CD4-positive, alpha-beta T cell treated with Interleukin-10 for 1 hour (primary cell): Measurements from ENCODE around the gene MRNIP.

ENCODE experiments used
- DNase-seq: peaks from one replicate; pipeline ENCODE4 v3.0.0-alpha.2; 2020

The MRNIP gene

DNA sequence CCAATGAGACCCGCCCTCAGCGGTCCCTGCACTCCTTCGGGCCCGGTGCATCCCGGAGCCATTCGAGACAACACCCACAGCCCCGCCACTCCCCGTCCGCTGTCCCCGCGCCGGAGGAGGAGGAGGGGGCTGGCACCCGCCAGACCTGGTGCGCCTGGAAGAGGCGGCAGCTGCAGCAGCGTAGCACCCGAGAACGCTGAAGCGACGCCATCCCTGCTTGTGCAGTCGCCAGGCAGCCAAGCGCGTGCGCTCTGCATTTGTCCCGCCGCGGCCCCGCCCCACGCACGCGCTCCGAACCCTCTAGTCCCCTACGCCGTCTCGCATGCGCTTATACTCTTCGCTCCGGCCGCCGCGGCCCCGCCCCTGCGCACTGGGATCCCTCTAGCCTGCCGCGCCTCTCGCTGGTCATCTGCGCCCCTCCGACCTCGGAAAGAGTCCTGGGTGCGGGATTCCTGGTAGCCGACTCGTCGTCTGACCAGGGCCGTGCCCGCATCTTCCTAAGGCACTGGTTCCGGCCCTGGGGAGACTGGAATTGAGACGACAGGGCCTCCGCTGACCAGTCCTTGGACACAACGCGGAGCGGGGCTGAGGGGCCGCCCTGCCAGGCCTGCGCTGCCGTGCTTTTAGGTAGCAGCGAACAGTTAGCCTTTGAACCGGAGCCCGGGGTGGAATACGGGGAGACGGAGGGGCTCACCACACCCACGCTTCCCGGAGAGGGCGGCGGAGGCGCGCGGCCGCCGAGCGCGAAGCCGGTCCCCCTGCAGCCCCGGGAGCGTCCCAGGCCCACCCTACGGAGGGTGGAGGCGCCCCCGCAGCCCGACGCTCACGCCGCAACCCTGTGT is at the start of gene MRNIP:
TSS of gene MRNIP (minus strand) at position 232 of the 842 bp plus-strand sequence. CDS start at position 211, 21 bp downstream.
- DNase-seq = peak; percentile 88

DNA sequence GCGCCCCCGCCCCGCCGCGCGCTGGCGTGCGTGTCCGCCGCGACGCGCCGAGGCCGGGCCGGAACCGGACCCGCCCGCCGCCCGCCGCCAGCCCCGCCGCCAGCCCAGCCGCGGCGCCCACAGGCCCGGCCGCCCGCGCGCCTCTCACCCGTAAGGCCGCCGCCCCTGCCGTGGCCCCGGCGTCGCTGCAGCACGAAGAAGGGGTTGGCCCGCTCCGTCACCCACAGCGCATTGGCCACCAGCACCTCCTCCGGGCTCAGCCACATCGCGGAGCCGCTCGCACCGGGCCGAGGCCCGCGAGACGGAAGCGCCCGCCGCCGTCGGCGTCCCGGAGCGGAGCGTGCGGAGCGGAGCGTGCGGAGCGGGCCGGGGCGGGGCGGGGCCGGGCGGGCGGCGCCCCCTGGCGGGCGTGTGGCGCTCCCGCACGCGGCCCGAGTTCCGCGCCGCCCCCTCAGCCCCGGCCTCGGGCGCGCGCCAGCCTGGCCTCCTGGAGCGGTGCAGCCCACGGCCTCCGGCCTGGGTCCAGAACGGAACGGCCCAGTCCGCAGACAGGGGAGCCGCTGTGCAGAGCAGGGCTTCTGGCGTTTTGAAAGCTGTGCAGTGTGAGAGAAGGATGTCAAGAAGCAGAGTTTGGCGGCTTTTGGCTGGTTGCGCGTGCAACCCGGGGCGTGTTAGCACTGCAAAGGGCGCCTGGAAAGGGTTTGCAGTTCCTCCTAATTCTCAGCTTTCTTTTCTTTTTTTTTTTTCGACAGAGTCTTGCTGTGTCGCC is 49.1 kb upstream of the MRNIP start, which contains the start of gene TBC1D9B:
TSS of gene TBC1D9B (minus strand) at position 342 of the 769 bp plus-strand sequence. CDS start at position 266, 76 bp downstream.
- peak; percentile 84 for DNase-seq

- peak; percentile 10 for DNase-seq
Observed at GRCh38 chr5:179906795-179907555, 48.4 kb upstream of the MRNIP start.

DNA sequence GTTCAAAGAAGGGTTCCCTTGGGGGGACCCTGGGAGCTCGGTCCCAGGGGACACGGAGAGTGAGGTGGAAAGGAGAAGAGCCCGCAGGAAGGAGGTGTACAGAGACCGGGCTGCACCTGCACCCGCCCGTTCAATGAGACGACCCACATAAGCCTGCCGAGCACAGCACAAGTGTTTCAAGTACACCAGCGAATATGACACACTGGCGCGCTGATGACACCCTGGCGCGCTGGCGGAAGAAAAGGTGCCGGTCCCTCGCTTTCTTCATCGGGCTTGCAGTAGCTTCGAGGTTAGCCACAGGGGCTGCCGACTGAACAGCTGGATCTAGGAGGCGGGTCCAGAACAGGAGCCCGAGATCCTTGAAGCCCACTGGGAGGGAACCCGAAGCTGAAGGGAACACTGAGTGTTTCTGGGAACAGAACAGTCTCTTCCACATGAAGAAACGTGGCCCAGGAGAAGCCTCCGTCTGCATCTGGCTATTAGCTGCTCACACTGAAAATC is 47.7 kb upstream of the MRNIP start:
- no peak for DNase-seq

DNA sequence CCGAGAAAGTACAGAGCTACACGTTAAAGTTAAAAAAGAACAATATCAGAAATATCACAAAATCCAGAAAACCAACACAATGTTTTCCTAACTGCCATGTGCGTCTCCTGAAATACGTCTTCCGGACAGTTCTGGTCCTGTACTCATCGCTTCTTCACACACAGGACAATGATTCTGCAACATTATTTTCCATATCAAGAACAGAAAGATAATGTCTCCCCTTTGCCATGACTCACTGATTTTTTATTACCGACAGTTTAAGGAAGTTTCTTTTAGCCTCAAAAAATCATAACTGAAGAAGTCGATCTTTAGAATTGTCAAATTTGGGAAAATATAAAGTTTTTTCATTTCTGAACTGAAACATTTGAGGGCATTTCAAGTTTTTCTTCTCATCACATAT is 46.5 kb upstream of the MRNIP start:
- DNase-seq = no peak

GRCh38 chr5:179904463-179905160 is 46.0 kb upstream of the MRNIP start:
- DNase-seq = no peak

GRCh38 chr5:179902763-179903158 is 44.1 kb upstream of the MRNIP start:
- no peak for DNase-seq

GRCh38 chr5:179901915-179902762 is 43.5 kb upstream of the MRNIP start:
- DNase-seq = no peak

GRCh38 chr5:179901462-179901861 is 42.8 kb upstream of the MRNIP start:
- DNase-seq = no peak

DNA sequence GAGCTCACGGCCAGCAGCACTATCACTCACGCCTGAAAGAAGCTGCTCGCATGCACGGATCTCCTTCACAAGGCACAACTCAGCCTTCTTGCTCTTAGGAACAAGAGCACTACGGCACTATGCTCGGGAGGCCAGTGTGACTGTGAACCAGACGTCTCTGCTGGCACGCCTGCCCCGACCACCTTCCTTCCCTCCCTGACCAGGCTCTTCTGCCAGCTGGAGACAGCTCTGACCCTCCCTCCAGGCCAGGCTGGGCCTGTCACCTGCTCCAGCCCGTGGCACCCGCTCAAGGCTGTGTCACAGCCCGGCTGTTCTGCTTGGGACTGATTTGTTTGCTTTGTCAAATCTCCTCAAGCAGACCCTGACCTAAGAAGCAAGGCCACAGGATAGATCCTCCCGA is 42.1 kb upstream of the MRNIP start:
- no peak for DNase-seq

- DNase-seq = no peak
Observed at GRCh38 chr5:179900206-179900605, 41.6 kb upstream of the MRNIP start.

DNA sequence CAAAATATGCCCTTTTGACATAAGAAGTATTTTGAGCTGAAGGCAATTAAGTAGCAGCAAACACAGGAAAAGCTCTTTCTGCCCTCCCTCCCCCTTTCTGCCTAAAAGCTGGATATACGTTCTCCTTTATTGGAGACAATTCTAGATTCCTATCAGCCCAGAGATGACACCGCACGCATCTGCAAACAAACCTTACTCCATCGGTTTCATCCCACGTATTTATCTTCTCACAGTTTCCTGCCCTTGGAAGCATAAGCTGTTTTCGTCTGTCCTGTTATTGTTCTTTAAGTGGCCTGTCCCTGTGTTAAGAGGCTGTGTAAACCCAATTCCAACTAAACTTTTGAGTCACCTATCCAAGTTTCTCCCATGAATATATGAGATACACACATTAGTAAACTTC is 37.2 kb upstream of the MRNIP start:
- DNase-seq = no peak

- DNase-seq = no peak
Observed at GRCh38 chr5:179893958-179894895, 35.6 kb upstream of the MRNIP start.

- DNase-seq = no peak
Observed at GRCh38 chr5:179893076-179893957, 34.7 kb upstream of the MRNIP start.

DNA sequence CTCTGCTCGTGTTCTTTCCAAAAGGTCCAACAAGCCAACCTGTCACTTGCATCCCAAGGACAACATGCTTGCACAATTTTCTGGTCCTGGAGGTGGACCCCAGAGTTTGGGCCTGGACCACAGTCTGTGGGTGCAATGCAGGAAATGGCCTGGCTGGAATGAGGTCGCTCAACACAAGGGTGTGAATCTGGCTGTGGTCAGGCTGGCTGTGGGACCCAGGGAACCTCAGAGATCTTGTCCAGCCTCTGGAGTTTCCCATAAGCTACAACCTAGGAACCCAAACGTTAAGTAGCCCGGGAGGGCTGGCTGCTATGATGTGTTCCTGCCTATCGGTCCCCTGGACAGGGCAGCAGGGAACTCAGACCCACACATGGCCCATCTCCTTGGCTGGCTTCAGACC is 33.6 kb upstream of the MRNIP start:
- no peak for DNase-seq

DNA sequence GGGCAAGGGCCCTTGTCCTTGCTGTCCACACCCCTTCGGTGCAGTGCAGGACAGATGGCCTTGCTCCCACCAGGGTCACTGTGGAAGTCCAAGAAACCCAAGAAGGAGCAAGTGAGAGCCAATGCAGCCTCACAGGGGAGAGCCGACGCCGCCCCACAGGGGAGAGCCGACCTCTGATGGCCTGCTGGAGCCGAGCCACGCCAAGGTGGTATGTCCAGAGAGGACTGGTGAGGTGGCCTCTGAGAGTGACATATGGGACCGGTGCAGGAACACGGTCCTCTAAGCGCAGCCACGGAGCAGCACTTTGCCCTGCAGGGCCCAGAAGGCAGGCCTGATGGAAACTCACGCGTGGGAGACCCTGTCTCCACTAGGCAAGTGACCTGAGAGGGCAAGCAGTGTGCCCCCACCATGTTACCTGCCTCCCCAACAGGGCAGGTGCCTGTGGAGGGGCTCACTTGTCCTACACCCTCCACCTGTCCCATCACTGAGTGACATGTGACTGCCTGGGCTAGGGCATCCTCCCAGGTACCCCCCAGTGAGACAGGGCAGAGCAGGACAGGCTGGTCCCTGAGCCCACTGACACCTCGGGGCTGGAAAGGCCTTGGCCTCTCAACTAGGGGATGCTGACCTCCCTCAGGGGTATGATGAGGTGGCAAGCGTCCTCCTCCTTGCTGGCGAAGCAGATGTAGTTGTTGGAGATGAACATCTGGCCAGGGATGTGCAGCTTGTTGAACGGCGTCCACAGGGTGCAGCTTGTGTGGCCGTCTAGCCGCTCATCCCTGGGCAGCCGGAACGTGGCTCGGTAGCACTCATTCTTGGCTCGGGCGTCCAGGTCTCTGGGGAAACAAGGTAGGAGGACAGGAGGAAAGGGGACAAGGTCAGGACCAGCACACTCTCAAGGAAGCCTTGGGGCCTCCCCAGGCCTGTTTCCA is 32.4 kb upstream of the MRNIP start:
- no peak for DNase-seq

DNA sequence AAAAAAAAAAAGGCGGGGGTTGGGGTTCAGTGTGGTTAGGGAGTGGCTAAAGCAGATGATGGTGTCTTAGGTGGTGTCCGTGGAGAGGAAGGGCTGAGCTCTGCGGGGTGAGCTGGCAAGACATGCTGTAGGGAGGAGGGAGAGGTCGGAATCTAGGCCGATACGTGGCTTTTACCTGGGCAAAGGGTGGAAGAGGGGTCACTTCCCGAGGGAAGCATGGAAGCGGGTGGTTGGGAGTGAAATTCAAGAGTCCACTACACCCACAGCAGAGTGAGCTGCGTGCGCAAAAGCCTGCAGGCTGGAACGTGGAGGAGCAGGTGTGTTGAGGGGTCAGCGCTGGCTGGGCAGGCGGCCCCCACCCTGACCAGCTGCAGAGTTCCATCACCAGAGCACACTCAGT is 31.3 kb upstream of the MRNIP start:
- no peak for DNase-seq

DNA sequence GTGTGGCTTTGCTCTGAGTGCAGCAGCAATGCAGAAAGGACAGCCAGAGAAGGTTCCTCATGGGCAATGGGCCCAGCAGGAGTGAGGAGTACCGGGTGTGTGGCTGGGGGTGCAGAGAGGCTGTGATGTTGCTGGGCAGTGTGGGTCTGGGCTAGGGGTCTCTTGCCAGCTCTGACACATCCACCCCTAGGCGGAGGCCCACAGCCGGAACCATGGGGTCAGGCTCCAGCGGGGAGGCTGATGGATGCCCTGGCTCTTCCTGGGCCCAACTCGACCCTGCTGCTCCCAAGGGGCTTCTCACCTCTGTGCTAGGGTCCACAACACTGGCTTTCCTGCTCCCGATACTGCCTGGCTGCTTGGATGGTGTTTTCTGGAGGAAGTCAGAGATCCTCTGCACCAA is 29.2 kb upstream of the MRNIP start:
- DNase-seq = no peak
